Fibroblast of the aortic adventitia (primary cell): Measurements from ENCODE around the gene PDE6B. TPM values are rescaled to one million over a fixed set of nuclear protein-coding genes. Genes with fewer than 3 reads are reported as not detected.
"Not testable (repeated sequence)": the region's sequence is repeated elsewhere in the genome, so short reads cannot be mapped to it uniquely, and the experiment has no call there.

Experiments
- DNase-seq: peaks from one replicate; pipeline ENCODE4 v3.0.0-alpha.2; 2010; ENCODE audit warnings: low read depth
- H3K4me3 ChIP-seq: 2 replicates; pipeline ENCODE4 v1.5.1; 2011; ENCODE audit warnings: low read depth, mild to moderate bottlenecking, control low read depth, low read length, moderate library complexity
- total RNA-seq: library from RNA; depleted of rRNA; stranded (reverse); fragments of >200 nt; gene quantifications from 2 replicates; pipeline ENCODE4 v1.2.3, GENCODE V29; 2012; ENCODE audit warnings: low replicate concordance
- TF ChIP-seq, protein P1 (sequence below): IDR thresholded peaks from 2 replicates; pipeline ENCODE4 v1.5.1; 2011; ENCODE audit warnings: mild to moderate bottlenecking, low read length, control low read depth, inconsistent platforms; ENCODE audit not compliant: insufficient read depth

Gene PDE6B
- total RNA-seq, 1 donor: not detected

DNA sequence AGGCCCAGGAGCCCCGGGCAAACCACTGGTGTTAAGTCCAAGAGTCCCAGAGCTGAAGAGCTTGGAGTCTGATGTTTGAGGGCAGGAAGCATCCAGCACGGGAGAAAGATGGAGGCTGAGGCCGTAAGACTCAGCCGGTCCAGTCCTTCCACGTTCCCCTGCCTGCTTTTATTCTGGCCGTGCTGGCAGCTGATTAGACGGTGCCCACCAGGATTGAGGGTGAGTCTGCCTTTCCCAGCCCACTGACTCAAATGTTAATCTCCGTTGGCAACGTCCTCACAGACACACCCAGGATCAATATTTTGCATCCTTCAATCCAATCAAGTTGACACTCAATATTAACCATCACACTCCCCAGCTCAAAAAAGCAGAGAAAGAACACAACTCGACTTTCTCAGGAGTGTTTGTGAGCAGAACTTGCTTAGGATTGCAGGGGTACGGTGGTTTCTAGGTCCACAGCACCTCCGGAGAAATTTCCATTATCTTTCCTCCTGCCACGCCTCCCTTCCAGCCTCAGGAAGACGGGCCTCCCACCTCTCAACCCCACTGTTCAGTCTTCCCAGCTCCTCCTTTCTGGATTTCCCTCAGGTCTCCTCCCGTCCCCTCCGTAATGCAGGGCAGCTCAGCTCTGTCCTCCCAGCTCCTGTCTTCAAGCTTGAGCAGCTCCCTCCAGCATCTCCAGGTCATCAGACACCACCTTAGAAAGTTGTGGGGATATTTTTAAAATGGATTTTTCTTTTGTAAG, 36.0 kb upstream of the PDE6B start:
- TF ChIP-seq, protein P1, sequence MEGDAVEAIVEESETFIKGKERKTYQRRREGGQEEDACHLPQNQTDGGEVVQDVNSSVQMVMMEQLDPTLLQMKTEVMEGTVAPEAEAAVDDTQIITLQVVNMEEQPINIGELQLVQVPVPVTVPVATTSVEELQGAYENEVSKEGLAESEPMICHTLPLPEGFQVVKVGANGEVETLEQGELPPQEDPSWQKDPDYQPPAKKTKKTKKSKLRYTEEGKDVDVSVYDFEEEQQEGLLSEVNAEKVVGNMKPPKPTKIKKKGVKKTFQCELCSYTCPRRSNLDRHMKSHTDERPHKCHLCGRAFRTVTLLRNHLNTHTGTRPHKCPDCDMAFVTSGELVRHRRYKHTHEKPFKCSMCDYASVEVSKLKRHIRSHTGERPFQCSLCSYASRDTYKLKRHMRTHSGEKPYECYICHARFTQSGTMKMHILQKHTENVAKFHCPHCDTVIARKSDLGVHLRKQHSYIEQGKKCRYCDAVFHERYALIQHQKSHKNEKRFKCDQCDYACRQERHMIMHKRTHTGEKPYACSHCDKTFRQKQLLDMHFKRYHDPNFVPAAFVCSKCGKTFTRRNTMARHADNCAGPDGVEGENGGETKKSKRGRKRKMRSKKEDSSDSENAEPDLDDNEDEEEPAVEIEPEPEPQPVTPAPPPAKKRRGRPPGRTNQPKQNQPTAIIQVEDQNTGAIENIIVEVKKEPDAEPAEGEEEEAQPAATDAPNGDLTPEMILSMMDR: no peak
- DNase-seq: no peak
- no peak overlapping the region for H3K4me3 ChIP-seq

DNA sequence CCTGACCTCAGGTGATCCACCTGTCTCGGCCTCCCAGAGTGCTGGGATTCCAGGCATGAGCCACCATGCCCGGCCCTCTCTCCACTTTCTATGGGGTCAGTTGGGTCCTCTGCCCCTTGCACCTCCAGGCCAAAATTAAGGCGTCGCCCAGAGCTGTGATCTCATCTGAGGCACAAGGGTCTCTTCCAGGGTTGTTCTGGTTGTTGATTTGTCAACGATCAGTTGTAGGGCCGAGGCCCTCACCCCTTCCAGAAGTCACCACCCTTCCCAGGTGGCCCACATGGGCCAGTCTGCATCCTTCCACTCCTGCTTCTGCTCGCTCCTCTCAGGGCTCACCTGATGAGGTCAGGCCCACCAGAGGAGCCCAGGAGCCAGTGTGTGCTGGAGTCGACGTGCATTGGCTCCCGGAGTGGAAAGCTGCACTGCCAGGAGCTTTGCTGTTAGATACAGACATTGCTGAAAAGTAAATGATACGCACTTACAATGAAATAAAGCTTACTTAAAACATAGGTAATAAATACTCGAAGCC, 35.0 kb upstream of the PDE6B start:
- H3K4me3 ChIP-seq: no peak overlapping the region
- no peak for DNase-seq
- TF ChIP-seq, protein P1: no peak

DNA sequence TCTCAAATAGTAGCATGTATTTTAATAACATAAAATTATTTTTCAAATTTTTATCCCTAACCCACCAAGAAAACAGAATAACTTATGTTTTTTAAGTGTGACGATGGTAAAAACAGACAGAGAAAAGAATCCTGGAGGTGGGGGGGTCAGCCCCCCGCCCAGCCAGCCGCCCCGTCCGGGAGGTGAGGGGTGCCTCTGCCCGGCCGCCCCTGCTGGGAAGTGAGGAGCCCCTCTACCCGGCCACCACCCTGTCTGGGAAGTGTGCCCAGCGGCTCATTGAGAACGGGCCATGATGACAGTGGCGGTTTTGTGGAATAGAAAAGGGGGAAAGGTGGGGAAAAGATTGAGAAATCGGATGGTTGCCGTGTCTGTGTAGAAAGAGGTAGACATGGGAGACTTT, 33.2 kb upstream of the PDE6B start:
- H3K4me3 ChIP-seq, DNase-seq: not testable (repeated sequence)

DNA sequence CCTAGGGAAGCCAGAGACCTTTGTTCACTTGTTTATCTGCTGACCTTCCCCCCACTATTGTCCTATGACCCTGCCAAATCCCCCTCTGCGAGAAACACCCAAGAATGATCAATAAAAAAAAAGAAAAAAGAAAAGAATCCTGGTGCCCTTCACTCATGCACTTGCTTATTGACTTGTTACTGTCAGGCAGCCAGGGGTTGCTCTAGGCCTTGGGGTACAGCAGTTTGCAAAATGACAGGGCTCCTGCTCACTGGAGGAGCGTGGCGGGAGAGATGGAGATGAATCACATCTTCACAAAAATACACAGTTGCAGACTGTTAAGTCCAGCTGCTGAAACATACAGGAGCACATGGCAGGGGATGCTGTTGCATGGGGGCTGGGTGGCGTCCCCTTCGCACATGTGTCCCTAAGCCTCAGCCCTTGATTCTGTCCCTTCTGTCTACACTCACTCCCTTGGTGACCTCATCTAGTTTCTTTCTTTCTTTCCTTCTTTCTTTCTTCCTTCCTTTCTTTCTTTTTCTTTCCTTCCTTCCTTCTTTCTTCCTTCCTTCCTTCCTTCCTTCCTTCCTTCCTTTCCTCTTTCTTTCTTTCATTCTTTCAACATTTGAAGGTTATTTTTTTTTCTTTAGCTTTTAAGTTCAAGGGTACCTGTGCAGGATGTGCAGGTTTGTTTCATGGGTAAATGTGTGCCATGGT, 32.4 kb upstream of the PDE6B start:
- TF ChIP-seq, protein P1: no peak
- DNase-seq: no peak

DNA sequence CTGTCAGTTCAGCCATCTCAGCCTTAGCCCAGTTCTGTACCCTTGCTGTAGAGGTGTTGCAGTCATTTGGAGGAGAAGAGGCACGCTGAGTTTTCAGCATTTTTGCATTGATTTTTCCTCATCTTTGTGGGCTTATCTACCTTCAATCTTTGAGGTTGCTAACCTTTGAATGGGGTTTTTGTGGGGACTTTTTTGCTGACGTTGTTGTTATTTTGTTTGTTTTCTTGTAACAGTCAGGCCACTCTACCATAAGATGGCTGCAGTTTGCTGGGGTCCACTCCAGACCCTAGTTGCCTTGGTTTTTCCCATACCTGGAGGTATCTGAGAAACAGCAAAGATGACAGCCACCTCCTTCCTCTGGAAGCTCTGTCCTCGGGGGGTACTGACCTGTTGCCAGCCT, 26.4 kb upstream of the PDE6B start:
- DNase-seq: no peak
- TF ChIP-seq, protein P1: no peak

More for the DNA sequence above, 32.4 kb upstream of the PDE6B start:
- H3K4me3 ChIP-seq: no peak overlapping the region

DNA sequence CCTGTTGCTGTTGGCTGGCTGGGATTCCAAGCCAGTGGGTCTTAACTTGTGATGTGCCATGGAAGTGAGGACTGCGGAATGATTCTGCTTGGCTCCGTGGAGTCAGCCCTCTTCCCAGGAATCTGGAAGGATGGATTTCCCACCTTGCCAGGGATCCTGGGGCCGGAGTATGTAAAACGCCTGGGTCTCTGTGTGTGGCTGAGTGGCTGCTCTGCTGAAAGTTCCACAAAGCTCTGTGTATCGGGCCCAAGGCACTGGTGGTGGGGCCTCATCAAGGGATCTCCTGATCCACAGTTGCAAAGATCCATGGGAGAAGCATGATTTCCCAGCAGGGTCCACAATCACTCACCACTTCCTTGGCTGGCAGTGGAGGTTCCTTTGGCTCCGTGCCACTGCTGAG, 25.2 kb upstream of the PDE6B start:
- TF ChIP-seq, protein P1: no peak
- DNase-seq: no peak

More for the DNA sequence above, 26.4 kb upstream of the PDE6B start:
- no peak overlapping the region for H3K4me3 ChIP-seq

DNA sequence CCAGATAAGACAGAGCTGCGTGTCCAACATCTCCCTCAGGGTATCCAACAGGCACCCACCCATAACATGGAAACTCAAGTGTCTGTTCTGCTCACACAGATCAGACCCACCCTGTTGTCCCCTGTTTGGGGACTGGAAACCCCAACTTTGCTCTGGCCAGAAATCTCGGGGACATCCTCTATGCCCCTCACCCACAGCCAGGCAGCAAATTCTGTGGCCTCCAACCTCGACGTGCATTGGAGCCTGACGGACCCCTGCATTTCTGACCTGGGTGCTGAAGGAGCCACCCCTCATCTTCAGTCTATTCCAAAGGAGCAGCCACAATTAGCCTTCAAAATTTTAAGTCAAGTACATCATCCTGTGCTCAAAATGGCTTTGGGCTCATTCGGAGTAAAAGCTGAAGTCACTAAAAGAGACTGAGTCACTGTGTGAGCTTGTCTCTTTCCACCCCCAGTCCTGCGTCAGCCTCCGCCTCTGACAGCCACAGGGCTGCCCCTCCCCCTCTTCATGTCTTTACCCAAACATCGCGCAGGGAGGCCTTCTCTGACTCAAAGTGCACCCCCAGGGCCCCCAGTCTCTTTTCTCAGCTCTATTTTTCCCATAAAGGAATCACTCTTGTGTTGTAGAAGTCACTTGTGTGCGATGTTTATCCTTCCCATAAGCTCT, 24.4 kb upstream of the PDE6B start:
- TF ChIP-seq, protein P1: no peak
- DNase-seq: no peak
- H3K4me3 ChIP-seq: no peak overlapping the region

More for the DNA sequence above, 25.2 kb upstream of the PDE6B start:
- H3K4me3 ChIP-seq: no peak overlapping the region
